Measurements from ENCODE around the gene SUMO3.

Gene SUMO3

DNA sequence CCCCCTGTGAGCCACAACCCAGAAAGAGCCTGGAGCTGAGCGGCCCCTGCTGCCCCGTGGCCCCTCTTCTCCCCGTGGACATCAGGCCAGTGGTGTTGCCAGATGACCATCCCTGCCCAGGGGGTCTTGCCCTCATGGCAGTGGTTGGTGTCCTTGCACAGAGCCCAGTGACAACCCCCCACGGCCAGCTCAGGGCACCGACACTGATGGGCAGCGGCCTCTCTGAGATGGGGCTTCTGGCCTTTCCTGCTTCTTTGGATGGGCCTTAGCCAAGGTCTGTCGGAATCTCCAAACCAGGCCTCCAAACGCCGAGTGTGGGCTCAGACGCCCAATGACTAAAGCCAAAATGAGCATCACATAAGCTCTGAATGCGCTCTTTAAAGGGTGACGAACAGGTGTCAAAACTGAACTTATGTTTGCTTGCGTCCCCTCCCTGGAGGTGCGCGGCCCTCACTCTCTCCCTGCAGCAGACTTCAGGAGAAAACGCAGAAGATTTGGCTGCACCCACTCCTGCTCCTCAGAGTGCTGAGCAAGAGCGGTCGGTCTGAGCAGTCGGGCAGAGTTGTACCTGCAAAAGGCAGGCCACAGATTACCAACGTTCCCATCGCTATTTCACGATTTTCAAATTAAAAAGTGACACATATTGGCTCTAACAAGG, 58.1 kb downstream of the SUMO3 start:
- H3K27me3 ChIP-seq (ENCODE audit: control insufficient read depth, insufficient read depth, low read length): no peaks in the 10 kb centered on the region
- no peaks in the 10 kb centered on the region for H3K4me1 ChIP-seq (ENCODE audit: control insufficient read depth, low read depth, low read length)
- H3K9me3 ChIP-seq (ENCODE audit: control insufficient read depth, low read depth, low read length): no peaks in the 10 kb centered on the region
- H3K36me3 ChIP-seq (ENCODE audit: control insufficient read depth, low read depth, low read length): no peaks in the 10 kb centered on the region
- no peak overlapping the region for H3K4me3 ChIP-seq (ENCODE audit: low read length)
- no peak overlapping the region for H3K27ac ChIP-seq (ENCODE audit: low read length)
- no peak overlapping the region for H3K9ac ChIP-seq (ENCODE audit: low read length)

DNA sequence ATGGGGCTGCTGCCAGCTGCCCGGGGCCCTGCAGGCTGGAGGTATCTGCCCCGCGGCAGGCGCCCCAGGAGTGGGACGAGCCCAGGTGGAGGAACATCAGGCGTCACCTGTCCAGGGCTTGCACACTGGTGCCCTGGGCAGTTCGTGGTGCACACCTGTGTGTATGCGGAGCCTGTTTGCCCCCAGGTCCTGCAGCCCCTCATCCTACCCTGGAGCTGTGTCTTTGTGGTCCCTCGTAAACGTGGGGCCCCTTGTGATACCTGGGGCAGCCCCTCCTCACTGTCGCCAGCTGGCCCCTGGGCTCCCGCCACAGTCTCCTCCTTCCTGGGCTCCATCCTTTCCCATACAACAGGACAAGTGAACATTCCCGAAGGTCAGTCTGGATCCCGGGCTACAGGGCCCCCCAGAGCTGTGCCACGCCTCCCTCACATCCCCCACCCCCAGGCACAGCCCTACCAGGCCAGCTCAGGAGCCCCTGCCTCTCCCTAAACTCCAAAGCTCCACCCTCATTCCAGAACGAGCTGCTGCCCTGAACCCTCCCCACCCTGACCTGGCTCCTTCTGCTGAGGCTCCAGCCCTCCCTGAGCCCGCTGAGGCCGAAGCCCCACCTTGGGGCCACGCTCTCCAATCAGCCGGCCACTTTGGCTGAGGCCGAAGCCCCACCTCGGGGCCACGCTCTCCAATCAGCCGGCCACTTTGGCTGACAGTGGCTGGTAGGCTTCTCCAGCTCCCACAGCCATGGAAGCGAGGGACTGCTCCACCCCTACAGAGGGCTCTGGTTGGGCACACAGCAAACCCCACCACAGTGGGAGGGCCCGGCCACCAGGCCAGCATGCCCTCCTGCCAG, 58.9 kb downstream of the SUMO3 start:
- no peak overlapping the region for H3K27ac ChIP-seq (ENCODE audit: low read length)
- no peaks in the 10 kb centered on the region for H3K4me1 ChIP-seq (ENCODE audit: control insufficient read depth, low read depth, low read length)
- no peak overlapping the region for H3K4me3 ChIP-seq (ENCODE audit: low read length)
- H3K9me3 ChIP-seq (ENCODE audit: control insufficient read depth, low read depth, low read length): no peaks in the 10 kb centered on the region
- H3K9ac ChIP-seq (ENCODE audit: low read length): no peak overlapping the region
- H3K27me3 ChIP-seq (ENCODE audit: control insufficient read depth, insufficient read depth, low read length): no peaks in the 10 kb centered on the region
- no peaks in the 10 kb centered on the region for H3K36me3 ChIP-seq (ENCODE audit: control insufficient read depth, low read depth, low read length)

- no peaks in the 10 kb centered on the region for H3K9me3 ChIP-seq (ENCODE audit: control insufficient read depth, low read depth, low read length)
- no peaks in the 10 kb centered on the region for H3K27me3 ChIP-seq (ENCODE audit: control insufficient read depth, insufficient read depth, low read length)
Observed at GRCh38 chr21:44758141-44758561, 59.7 kb downstream of the SUMO3 start.

DNA sequence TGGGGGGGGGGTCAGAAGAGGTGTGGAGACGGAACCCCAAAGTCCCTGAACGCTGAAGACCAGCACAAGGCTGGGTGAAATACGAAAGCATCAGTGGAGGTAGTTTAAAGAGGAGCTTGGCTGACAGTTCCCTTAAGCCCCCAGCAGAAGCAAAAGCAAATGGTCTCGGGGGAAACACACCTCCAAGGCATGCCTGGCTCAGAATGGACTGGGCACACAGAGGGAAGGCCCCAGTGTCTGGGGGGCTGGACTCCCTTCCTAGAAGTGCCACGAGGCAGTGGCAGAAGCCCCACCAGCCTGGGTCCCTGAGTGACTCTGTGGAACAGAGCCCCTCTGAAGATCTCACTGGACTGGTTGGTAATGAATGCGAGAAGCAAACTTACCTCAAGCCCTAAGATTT, 60.1 kb downstream of the SUMO3 start:
- Histone ChIP-seq H3K27me3 (ENCODE audit: control insufficient read depth, insufficient read depth, low read length) (no peaks in the 10 kb centered on the region), H3K36me3 (ENCODE audit: control insufficient read depth, low read depth, low read length) (no peaks in the 10 kb centered on the region), H3K4me3 (ENCODE audit: low read length) (no peak overlapping the region), H3K9ac (ENCODE audit: low read length) (no peak overlapping the region), H3K9me3 (ENCODE audit: control insufficient read depth, low read depth, low read length) (no peaks in the 10 kb centered on the region), H3K4me1 (ENCODE audit: control insufficient read depth, low read depth, low read length) (peaks cover 2% of the 10 kb centered on the region), H3K27ac (ENCODE audit: low read length) (no peak overlapping the region)

More at GRCh38 chr21:44758141-44758561, 59.7 kb downstream of the SUMO3 start:
- Histone ChIP-seq H3K9ac (ENCODE audit: low read length) (no peak overlapping the region), H3K4me3 (ENCODE audit: low read length) (no peak overlapping the region), H3K27ac (ENCODE audit: low read length) (no peak overlapping the region), H3K4me1 (ENCODE audit: control insufficient read depth, low read depth, low read length) (no peaks in the 10 kb centered on the region), H3K36me3 (ENCODE audit: control insufficient read depth, low read depth, low read length) (no peaks in the 10 kb centered on the region)

GRCh38 chr21:44756423-44757185, 61.3 kb downstream of the SUMO3 start:
- Histone ChIP-seq H3K4me1 (ENCODE audit: control insufficient read depth, low read depth, low read length) (peaks cover 8% of the 10 kb centered on the region), H3K4me3 (ENCODE audit: low read length) (no peak overlapping the region), H3K9ac (ENCODE audit: low read length) (no peak overlapping the region), H3K36me3 (ENCODE audit: control insufficient read depth, low read depth, low read length) (no peaks in the 10 kb centered on the region), H3K27me3 (ENCODE audit: control insufficient read depth, insufficient read depth, low read length) (no peaks in the 10 kb centered on the region), H3K9me3 (ENCODE audit: control insufficient read depth, low read depth, low read length) (no peaks in the 10 kb centered on the region), H3K27ac (ENCODE audit: low read length) (no peak overlapping the region)
